A549 (cell line): ENCODE data around the gene PPP2R2C. TPM values are rescaled to one million over a fixed set of nuclear protein-coding genes. Genes with fewer than 3 reads are reported as not detected.

Source experiments
- ATAC-seq, 2 experiments: fragments of 200-7000 bp in 1 of 2; fragments of >200 bp in 1 of 2; cut with Nextera tagmentation in 1 of 2; cut with Tn5 transposase in 1 of 2; 3 replicates each; pipeline versions ENCODE4 v1.8.0 to v1.9.1; 2018 to 2020; ENCODE audit warnings: mild to moderate bottlenecking in 1 of 2, moderate library complexity in 1 of 2
- CTCF ChIA-PET: fragments of 300-600 bp; sonication (Branson Sonifier 250); formaldehyde crosslinking; extraction: SDS; loops from one replicate; lab custom pipeline; 2021; ENCODE audit warnings: antibody characterized with exemption, inconsistent platforms; lab: Yijun Ruan, JAX
- POLR2A ChIA-PET: fragments of 350-600 bp; formaldehyde crosslinking; extraction: SDS; loops from one replicate; lab custom pipeline; 2021; ENCODE audit warnings: antibody characterized with exemption, inconsistent platforms; lab: Yijun Ruan, JAX
- DNase-seq, 2 experiments: peaks; one replicate each; pipeline versions ENCODE4 v3.0.0 to v3.0.0-alpha.2; 2011 to 2016; ENCODE audit warnings: low read depth in 1 of 2, low spot score in 1 of 2
- FAIRE-seq: peaks from 2 replicates; lab custom pipeline; 2011; peaks lifted over from hg19 to GRCh38; lab: Jason Lieb, UNC
- H3K27ac ChIP-seq, 2 experiments: fragments of >200 bp; sonication (Bioruptor Twin); formaldehyde crosslinking; 3 replicates each; pipeline ENCODE4 v1.5.1; 2016 to 2017
- H3K4me1 ChIP-seq: fragments of >200 bp; sonication (Bioruptor Twin); formaldehyde crosslinking; 3 replicates; pipeline ENCODE4 v1.6.1; 2016
- H3K4me2 ChIP-seq: fragments of >200 bp; sonication (Bioruptor Twin); formaldehyde crosslinking; 3 replicates; pipeline ENCODE4 v1.6.1; 2016
- H3K4me3 ChIP-seq: fragments of >200 bp; sonication (Bioruptor Twin); formaldehyde crosslinking; 3 replicates; pipeline ENCODE4 v1.5.1; 2016
- H3K9me3 ChIP-seq: fragments of >200 bp; sonication (Bioruptor Twin); formaldehyde crosslinking; 3 replicates; pipeline ENCODE4 v1.6.1; 2016
- BHLHE40 ChIP-seq: IDR thresholded peaks from 2 replicates; pipeline ENCODE4 v1.6.1; 2012; ENCODE audit warnings: low read depth, low read length, inconsistent platforms
- CBX8 ChIP-seq: fragments of 200-600 bp; sonication (generic); IDR thresholded peaks from 2 replicates; pipeline ENCODE4 v1.6.1; 2016
- CHD2 ChIP-seq: fragments of 150-350 bp; IDR thresholded peaks from 2 replicates; pipeline ENCODE4 v1.6.1; 2014; ENCODE audit warnings: low read length; ENCODE audit not compliant: partially characterized antibody
- CTCF ChIP-seq: fragments of >200 bp; sonication (Bioruptor Twin); formaldehyde crosslinking; IDR thresholded peaks from 3 replicates; pipeline ENCODE4 v1.5.1; 2016
- FOSL2 ChIP-seq, 2 experiments: fragments of 450-650 bp in 1 of 2; fragments of >200 bp in 1 of 2; sonication (Bioruptor Twin) in 1 of 2; formaldehyde crosslinking; IDR thresholded peaks; 2 replicates each; pipeline versions ENCODE4 v1.5.0 to v1.6.1; 2016 to 2020; ENCODE audit warnings: mild to moderate bottlenecking in 1 of 2, moderate library complexity in 1 of 2
- FOXS1 ChIP-seq: fragments of 250-450 bp; sonication (Bioruptor Pico); IDR thresholded peaks from 2 replicates; pipeline ENCODE4 v1.5.0; 2020; ENCODE audit warnings: mild to moderate bottlenecking, moderate library complexity
- HMGXB4 ChIP-seq: fragments of 250-450 bp; sonication (Bioruptor Pico); IDR thresholded peaks from 2 replicates; pipeline ENCODE4 v1.5.0; 2021; ENCODE audit warnings: mild to moderate bottlenecking, moderate library complexity, borderline replicate concordance
- HOXA7 ChIP-seq: fragments of 250-450 bp; sonication (Bioruptor Pico); IDR thresholded peaks from 2 replicates; pipeline ENCODE4 v1.5.0; 2020; ENCODE audit warnings: mild to moderate bottlenecking, moderate library complexity
- KDM1A ChIP-seq: fragments of 200-600 bp; sonication (generic); IDR thresholded peaks from 2 replicates; pipeline ENCODE4 v1.6.1; 2016; ENCODE audit warnings: low read depth, mild to moderate bottlenecking
- MAFK ChIP-seq: fragments of 450-650 bp; IDR thresholded peaks from 2 replicates; pipeline ENCODE4 v1.6.1; 2014; ENCODE audit not compliant: partially characterized antibody
- PHF8 ChIP-seq: fragments of 200-600 bp; sonication (generic); IDR thresholded peaks from 2 replicates; pipeline ENCODE4 v1.6.1; 2016; ENCODE audit warnings: low read depth, mild to moderate bottlenecking, antibody characterized with exemption, moderate library complexity, borderline replicate concordance
- RAD21 ChIP-seq, 2 experiments: fragments of >200 bp in 1 of 2; sonication (Bioruptor Twin) in 1 of 2; formaldehyde crosslinking in 1 of 2; IDR thresholded peaks in 1 of 2; conservative IDR thresholded peaks in 1 of 2; 2 replicates in 1 of 2; 3 replicates in 1 of 2; pipeline ENCODE4 v1.6.1; 2012 to 2018; ENCODE audit warnings: inconsistent platforms in 1 of 2
- RCOR1 ChIP-seq: fragments of 150-350 bp; IDR thresholded peaks from 2 replicates; pipeline ENCODE4 v1.6.1; 2014; ENCODE audit warnings: antibody characterized with exemption, low read length, low read depth
- REST ChIP-seq: fragments of 200-600 bp; sonication (generic); IDR thresholded peaks from 2 replicates; pipeline ENCODE4 v1.6.1; 2016; ENCODE audit warnings: antibody characterized with exemption, mild to moderate bottlenecking, moderate library complexity
- SMC3 ChIP-seq: fragments of >200 bp; sonication (Bioruptor Twin); formaldehyde crosslinking; IDR thresholded peaks from 3 replicates; pipeline ENCODE4 v1.6.1; 2018; ENCODE audit warnings: inconsistent platforms
- SREBF2 ChIP-seq: fragments of 450-650 bp; IDR thresholded peaks from 2 replicates; pipeline ENCODE4 v1.6.1; 2014; ENCODE audit warnings: mild to moderate bottlenecking, moderate library complexity
- TP53 ChIP-seq: fragments of 250-450 bp; sonication (Bioruptor Pico); IDR thresholded peaks from 2 replicates; pipeline ENCODE4 v1.5.0; 2021; ENCODE audit warnings: mild to moderate bottlenecking, moderate library complexity
- ZFP36 ChIP-seq: fragments of 450-650 bp; IDR thresholded peaks from 2 replicates; pipeline ENCODE4 v1.6.1; 2014; ENCODE audit warnings: borderline replicate concordance; ENCODE audit not compliant: partially characterized antibody
- WGBS: methylation state at CpG from one replicate; pipeline ENCODE4 v1.1.6; 2017; ENCODE audit errors: missing lambda C conversion rate; 5-methylcytosine and 5-hydroxymethylcytosine counted together
- polyA plus RNA-seq, 4 experiments: library from polyadenylated mRNA; depleted of rRNA in 3 of 4; stranded (reverse); fragments of >200 nt; fragmentation: RNase III in 1 of 4; extraction: RNeasy Plus Mini Kit Qiagen cat#74134 plus additional on column Dnase treatment in 1 of 4; gene quantifications; 2 replicates in 3 of 4; 3 replicates in 1 of 4; pipeline ENCODE4 v1.2.3, GENCODE V29; 2011 to 2017
- TF ChIP-seq, protein P1 (sequence below): IDR thresholded peaks from 2 replicates; pipeline ENCODE4 v1.6.1; 2012; ENCODE audit warnings: low read depth, borderline replicate concordance

Gene PPP2R2C
- polyA plus RNA-seq, 2 of the 4 experiments (the other 2 are of a cell fraction) = 23.9 to 29.4 TPM

GRCh38 chr4:6362243-6362885, 110.0 kb downstream of the PPP2R2C start:
- TF ChIP-seq BHLHE40 = no peak
- no peak for TF ChIP-seq SREBF2
- TF ChIP-seq PHF8 = no peak
- TF ChIP-seq FOXS1 (CRISPR knock-in tag) = no peak
- TF ChIP-seq MAFK = no peak
- TF ChIP-seq CTCF = 0 out of 3 replicates have a peak, but pooled peaks have one; percentile 6
- TF ChIP-seq RAD21 (conservative IDR thresholded peaks at IDR 0.05 in 1 of 2, IDR thresholded peaks at IDR 0.05 in 1 of 2) = peak in 1 of 2 experiments; percentile 16; a peak in 1 of 5 replicates
- TF ChIP-seq, all 56 proteins: peak for 2
- no peak for FAIRE-seq

DNA sequence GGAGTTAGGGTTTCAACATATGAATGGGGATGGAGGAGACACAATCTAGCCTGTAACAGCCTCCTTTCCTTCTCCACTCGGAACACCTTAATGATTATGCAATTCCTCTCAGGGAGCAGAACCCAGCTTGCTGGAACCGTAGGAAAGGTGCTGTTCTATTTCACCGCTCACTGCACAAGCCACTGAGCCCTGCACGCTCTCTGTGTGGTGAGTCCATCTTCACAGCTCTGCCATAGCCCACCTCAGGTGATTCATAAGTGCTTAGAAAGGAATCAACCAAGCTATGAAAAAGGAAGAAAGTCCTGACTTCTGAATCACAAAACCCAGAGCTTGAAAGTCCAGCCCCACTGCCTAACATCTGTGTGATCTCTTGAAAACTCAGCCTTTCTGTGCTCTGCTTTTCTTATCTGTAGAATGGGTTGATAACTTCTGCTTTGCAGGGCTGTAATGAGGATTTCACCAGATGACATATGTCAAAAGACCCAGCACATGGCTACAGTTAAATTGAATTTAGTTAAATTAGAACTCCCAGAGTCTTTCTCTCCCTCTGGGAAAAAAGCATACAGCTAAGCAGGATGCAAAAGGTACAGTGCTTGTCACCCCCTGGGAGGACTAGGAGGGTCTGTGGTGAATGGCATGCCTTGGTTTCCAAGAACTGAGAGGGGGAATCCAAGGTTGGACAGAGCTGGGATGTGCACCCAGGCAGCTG, 111.2 kb downstream of the PPP2R2C start:
- POLR2A ChIA-PET = no interaction called here
- Histone ChIP-seq H3K27ac (no peak overlapping the region), H3K9me3 (no peaks in the 10 kb centered on the region), H3K4me1 (no peaks in the 10 kb centered on the region), H3K4me2 (no peak overlapping the region), H3K4me3 (no peak overlapping the region)
- FAIRE-seq = no peak
- TF ChIP-seq CBX8 (no peak), TP53 (CRISPR knock-in tag) (no peak), HOXA7 (CRISPR knock-in tag) (no peak), REST (no peak), SMC3 (no peak), ZFP36 (no peak)
- DNase-seq = no peak
- no peak for ATAC-seq
- WGBS = 84% methylated on average over 4 of the region's 4 CpGs
- CTCF ChIA-PET = interaction anchor here (0.6 to 1.8 kb wide), 4 partner anchors 12 to 170 kb away, joined by 3 to 8 read pairs (median 4); no protein-coding TSS in a partner anchor

More at GRCh38 chr4:6362243-6362885, 110.0 kb downstream of the PPP2R2C start:
- Histone ChIP-seq H3K4me1 (no peaks in the 10 kb centered on the region), H3K27ac (no peak overlapping the region), H3K4me3 (no peak overlapping the region), H3K9me3 (no peaks in the 10 kb centered on the region), H3K4me2 (no peak overlapping the region)
- CTCF ChIA-PET = interaction anchor here (1.8 kb wide), 1 partner anchor 13 kb away, joined by 5 read pairs; no protein-coding TSS in a partner anchor
- ATAC-seq (peak; percentile 65 to 80; a peak in 3 of 6 replicates), DNase-seq (peak; percentile 8 to 17)
- POLR2A ChIA-PET = no interaction called here
- 87% methylated on average over 6 of the region's 7 CpGs for WGBS

DNA sequence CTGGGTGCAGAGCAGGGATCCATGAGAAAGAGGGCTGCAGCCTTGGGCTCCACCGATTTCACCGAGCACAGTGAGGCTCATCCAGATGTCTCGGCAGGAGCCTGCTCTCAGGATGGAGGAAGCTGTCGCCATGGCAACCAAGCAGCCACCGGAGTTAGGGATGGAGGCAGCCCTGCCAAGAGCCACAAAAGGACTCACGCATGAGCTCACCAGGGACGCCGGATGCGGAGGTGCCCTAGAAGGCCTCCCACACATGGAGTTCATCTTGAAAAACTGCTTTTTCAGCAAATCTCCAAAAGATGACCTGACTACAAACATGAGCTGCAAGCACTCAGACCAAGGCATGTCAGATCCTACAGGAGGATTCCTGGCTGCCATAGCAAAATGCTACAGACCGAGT, 112.0 kb downstream of the PPP2R2C start:
- ATAC-seq = no peak
- CTCF ChIA-PET = interaction anchor here (1.8 kb wide), 2 partner anchors 11 to 28 kb away, joined by 5 to 8 read pairs; no protein-coding TSS in a partner anchor
- 94% methylated on average over 9 of the region's 10 CpGs for WGBS

More for the DNA sequence above, 112.0 kb downstream of the PPP2R2C start:
- Histone ChIP-seq H3K4me2 (no peak overlapping the region), H3K27ac (no peak overlapping the region), H3K4me1 (no peaks in the 10 kb centered on the region), H3K4me3 (no peak overlapping the region), H3K9me3 (no peaks in the 10 kb centered on the region)
- DNase-seq = no peak
- FAIRE-seq = no peak
- POLR2A ChIA-PET = no interaction called here
- TF ChIP-seq HMGXB4 (CRISPR knock-in tag) = no peak
- TF ChIP-seq, protein P1, sequence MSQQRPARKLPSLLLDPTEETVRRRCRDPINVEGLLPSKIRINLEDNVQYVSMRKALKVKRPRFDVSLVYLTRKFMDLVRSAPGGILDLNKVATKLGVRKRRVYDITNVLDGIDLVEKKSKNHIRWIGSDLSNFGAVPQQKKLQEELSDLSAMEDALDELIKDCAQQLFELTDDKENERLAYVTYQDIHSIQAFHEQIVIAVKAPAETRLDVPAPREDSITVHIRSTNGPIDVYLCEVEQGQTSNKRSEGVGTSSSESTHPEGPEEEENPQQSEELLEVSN = no peak
- no peak for TF ChIP-seq RCOR1
- TF ChIP-seq MAFK = peak; percentile 72
- no peak for TF ChIP-seq KDM1A
- no peak for TF ChIP-seq FOSL2 (IDR thresholded peaks at IDR 0.05)
- TF ChIP-seq FOSL2 (CRISPR knock-in tag; IDR thresholded peaks at IDR 0.05) = no peak
- no peak for TF ChIP-seq CHD2
- TF ChIP-seq SMC3 = no peak
- TF ChIP-seq TP53 (CRISPR knock-in tag) = no peak
- TF ChIP-seq, all 56 proteins: peak for 1
